GM23248 (cell line): ENCODE measurements around the gene PRLH. TPM values are rescaled to one million over a fixed set of nuclear protein-coding genes. Genes with fewer than 3 reads are reported as not detected.

ENCODE experiments used
- DNase-seq: peaks from one replicate; pipeline ENCODE4 v3.0.0-alpha.2; 2015
- H2AFZ ChIP-seq: fragments of 200-600 bp; sonication (generic); 2 replicates; pipeline ENCODE4 v1.6.1; 2016; ENCODE audit warnings: antibody characterized with exemption
- H3F3A ChIP-seq: fragments of 200-600 bp; sonication (generic); 2 replicates; pipeline ENCODE4 v1.6.1; 2016; ENCODE audit warnings: mild to moderate bottlenecking, antibody characterized with exemption, mixed run types; ENCODE audit not compliant: insufficient read depth
- H3K27ac ChIP-seq: fragments of 200-600 bp; sonication (generic); 2 replicates; pipeline ENCODE4 v1.5.1; 2016; ENCODE audit warnings: mild to moderate bottlenecking
- H3K27me3 ChIP-seq: fragments of 200-600 bp; sonication (generic); replicated peaks from 2 replicates; pipeline ENCODE4 v1.6.1; 2016; ENCODE audit warnings: mild to moderate bottlenecking; ENCODE audit not compliant: insufficient read depth
- H3K36me3 ChIP-seq: fragments of 200-600 bp; sonication (generic); 2 replicates; pipeline ENCODE4 v1.6.1; 2016; ENCODE audit warnings: low read depth, mild to moderate bottlenecking
- H3K4me1 ChIP-seq: fragments of 200-600 bp; sonication (generic); 2 replicates; pipeline ENCODE4 v1.6.1; 2016; ENCODE audit warnings: mild to moderate bottlenecking; ENCODE audit not compliant: insufficient read depth
- H3K4me2 ChIP-seq: fragments of 200-600 bp; sonication (generic); one replicate; pipeline ENCODE4 v1.6.1; 2016; ENCODE audit warnings: mild to moderate bottlenecking; ENCODE audit not compliant: unreplicated experiment
- H3K4me3 ChIP-seq: fragments of 200-600 bp; sonication (generic); 2 replicates; pipeline ENCODE4 v1.5.1; 2016; ENCODE audit warnings: mild to moderate bottlenecking
- H3K79me2 ChIP-seq: fragments of 200-600 bp; sonication (generic); 2 replicates; pipeline ENCODE4 v1.6.1; 2016; ENCODE audit warnings: mild to moderate bottlenecking; ENCODE audit not compliant: insufficient read depth
- H3K9ac ChIP-seq: fragments of 200-600 bp; sonication (generic); 2 replicates; pipeline ENCODE4 v1.6.1; 2016; ENCODE audit warnings: mild to moderate bottlenecking
- H3K9me2 ChIP-seq: fragments of 200-600 bp; sonication (generic); 2 replicates; pipeline ENCODE4 v1.6.1; 2016; ENCODE audit warnings: mixed run types, mild to moderate bottlenecking, moderate library complexity; ENCODE audit not compliant: insufficient read depth
- H3K9me3 ChIP-seq: fragments of 200-600 bp; sonication (generic); one replicate; pipeline ENCODE4 v1.6.1; 2017; ENCODE audit warnings: low read depth
- H4K20me1 ChIP-seq: fragments of 200-600 bp; sonication (generic); 2 replicates; pipeline ENCODE4 v1.6.0; 2016; ENCODE audit not compliant: insufficient read depth
- EZH2 ChIP-seq: fragments of 200-600 bp; sonication (generic); IDR thresholded peaks from 2 replicates; pipeline ENCODE4 v1.6.1; 2018; ENCODE audit warnings: antibody characterized with exemption, mild to moderate bottlenecking; ENCODE audit not compliant: insufficient read depth, poor library complexity, severe bottlenecking
- EZH2phosphoT487 ChIP-seq: fragments of 200-600 bp; sonication (generic); IDR thresholded peaks from 2 replicates; pipeline ENCODE4 v1.6.1; 2018; ENCODE audit warnings: antibody characterized with exemption, moderate library complexity, mild to moderate bottlenecking, low read depth; ENCODE audit not compliant: insufficient read depth
- WGBS, 2 experiments: methylation state at CpG; one replicate each; pipeline ENCODE4 v1.1.6; 2015 to 2017; ENCODE audit warnings: low lambda C conversion rate in 2 of 2, low coverage in 1 of 2; ENCODE audit errors: missing lambda C conversion rate in 2 of 2; 5-methylcytosine and 5-hydroxymethylcytosine counted together
- in situ Hi-C: fragments of 300-500 bp; cut with MboI; formaldehyde crosslinking; loops from 2 replicates; pipeline ENCODE4 v1.15.0; 2020
- polyA plus RNA-seq: library from polyadenylated mRNA; unstranded; fragments of >200 nt; fragmentation: Nextera tagmentation; extraction: Ambion mirVana; gene quantifications from 2 replicates; pipeline ENCODE4 v1.2.1, GENCODE V29; 2016
- total RNA-seq: library from RNA; depleted of rRNA; stranded (reverse); fragments of >200 nt; shearing (Covaris generic); gene quantifications from 2 replicates; pipeline ENCODE4 v1.2.3, GENCODE V29; 2014

Gene PRLH
- total and polyA plus RNA-seq, 2 experiments from 2014 or later, result not detected

GRCh38 chr2:237520290-237520689, 46.1 kb upstream of the PRLH start:
- H3K9ac ChIP-seq, result no peak overlapping the region
- H3K36me3 ChIP-seq, result no peaks in the 10 kb centered on the region
- H3K4me3 ChIP-seq, result no peak overlapping the region

GRCh38 chr2:237524631-237525030, 41.7 kb upstream of the PRLH start:
- no peaks in the 10 kb centered on the region for H3F3A ChIP-seq
- H3K4me1 ChIP-seq, result no peaks in the 10 kb centered on the region
- H3K27me3 ChIP-seq, result no peaks in the 10 kb centered on the region
- H3K4me2 ChIP-seq, result no peak overlapping the region
- TF ChIP-seq EZH2phosphoT487 (no peak), EZH2 (no peak)
- no peaks in the 10 kb centered on the region for H3K36me3 ChIP-seq
- no peaks in the 10 kb centered on the region for H4K20me1 ChIP-seq
- WGBS, 2 experiments, result 74% methylated on average over 6 of the region's 6 CpGs
- no peaks in the 10 kb centered on the region for H3K9me3 ChIP-seq
- no peaks in the 10 kb centered on the region for H3K79me2 ChIP-seq
- H3K27ac ChIP-seq, result no peak overlapping the region
- in situ Hi-C loops, result no loop called here
- no peak overlapping the region for H2AFZ ChIP-seq
- DNase-seq, result no peak
- no peaks in the 10 kb centered on the region for H3K9me2 ChIP-seq
- no peak overlapping the region for H3K9ac ChIP-seq
- H3K4me3 ChIP-seq, result no peak overlapping the region

More at GRCh38 chr2:237520290-237520689, 46.1 kb upstream of the PRLH start:
- 80 to 82% methylated on average over 6 of the region's 6 CpGs for WGBS, 2 experiments
- H3K27me3 ChIP-seq, result no peaks in the 10 kb centered on the region
- in situ Hi-C loops, result no loop called here
- DNase-seq, result no peak
- H3K9me2 ChIP-seq, result no peaks in the 10 kb centered on the region
- H3K4me2 ChIP-seq, result no peak overlapping the region
- no peaks in the 10 kb centered on the region for H3K79me2 ChIP-seq
- no peaks in the 10 kb centered on the region for H3K4me1 ChIP-seq
- no peaks in the 10 kb centered on the region for H3K9me3 ChIP-seq
- no peak for TF ChIP-seq EZH2
- no peak for TF ChIP-seq EZH2phosphoT487
- H2AFZ ChIP-seq, result no peak overlapping the region
- no peak overlapping the region for H3K27ac ChIP-seq
- H3F3A ChIP-seq, result no peaks in the 10 kb centered on the region
- H4K20me1 ChIP-seq, result no peaks in the 10 kb centered on the region

GRCh38 chr2:237525559-237526157, 40.7 kb upstream of the PRLH start:
- Histone ChIP-seq H3K27ac (no peak overlapping the region), H2AFZ (no peak overlapping the region), H3K27me3 (no peaks in the 10 kb centered on the region), H3K4me3 (no peak overlapping the region), H3K4me1 (no peaks in the 10 kb centered on the region), H3F3A (no peaks in the 10 kb centered on the region), H3K79me2 (no peaks in the 10 kb centered on the region), H3K9me3 (no peaks in the 10 kb centered on the region), H4K20me1 (no peaks in the 10 kb centered on the region), H3K4me2 (no peak overlapping the region), H3K9ac (no peak overlapping the region), H3K9me2 (no peaks in the 10 kb centered on the region), H3K36me3 (no peaks in the 10 kb centered on the region)
- TF ChIP-seq EZH2, result no peak
- TF ChIP-seq EZH2phosphoT487, result no peak
- in situ Hi-C loops, result no loop called here
- no peak for DNase-seq
- 84 to 87% methylated on average over 17 of the region's 17 CpGs for WGBS, 2 experiments

- no peaks in the 10 kb centered on the region for H3K9me2 ChIP-seq
- H3K9me3 ChIP-seq, result no peaks in the 10 kb centered on the region
- no peaks in the 10 kb centered on the region for H3F3A ChIP-seq
- H3K27ac ChIP-seq, result no peak overlapping the region
- no peak overlapping the region for H3K4me2 ChIP-seq
- DNase-seq, result no peak
- no peaks in the 10 kb centered on the region for H4K20me1 ChIP-seq
- H3K4me1 ChIP-seq, result no peaks in the 10 kb centered on the region
- no peaks in the 10 kb centered on the region for H3K27me3 ChIP-seq
- TF ChIP-seq EZH2, result no peak
- no peak for TF ChIP-seq EZH2phosphoT487
- no peak overlapping the region for H2AFZ ChIP-seq
- H3K4me3 ChIP-seq, result no peak overlapping the region
- H3K36me3 ChIP-seq, result no peaks in the 10 kb centered on the region
- in situ Hi-C loops, result no loop called here
- 88% methylated on average over 11 of the region's 11 CpGs for WGBS, 2 experiments
- H3K79me2 ChIP-seq, result no peaks in the 10 kb centered on the region
- no peak overlapping the region for H3K9ac ChIP-seq
Observed at GRCh38 chr2:237527233-237527632, 39.1 kb upstream of the PRLH start.

GRCh38 chr2:237527766-237528165, 38.6 kb upstream of the PRLH start:
- Histone ChIP-seq H3K79me2 (no peaks in the 10 kb centered on the region), H3K4me3 (no peak overlapping the region), H3K27ac (no peak overlapping the region), H3K4me1 (no peaks in the 10 kb centered on the region), H2AFZ (no peak overlapping the region), H3F3A (peaks cover 1% of the 10 kb centered on the region), H3K4me2 (no peak overlapping the region), H4K20me1 (no peaks in the 10 kb centered on the region), H3K36me3 (no peaks in the 10 kb centered on the region), H3K9me2 (no peaks in the 10 kb centered on the region), H3K27me3 (no peaks in the 10 kb centered on the region), H3K9ac (no peak overlapping the region), H3K9me3 (no peaks in the 10 kb centered on the region)
- no peak for TF ChIP-seq EZH2
- TF ChIP-seq EZH2phosphoT487, result no peak
- WGBS, 2 experiments, result 86 to 95% methylated on average over 5 of the region's 5 CpGs
- in situ Hi-C loops, result no loop called here
- DNase-seq, result no peak
